Colonic mucosa (tissue), 4 donors: Measurements from ENCODE around the gene METAP1D. TPM values are rescaled to one million over a fixed set of nuclear protein-coding genes. Genes with fewer than 3 reads are reported as not detected.
"Not testable (repeated sequence)": the region's sequence is repeated elsewhere in the genome, so short reads cannot be mapped to it uniquely, and the experiment has no call there.

Experiments
- DNase-seq: peaks from one replicate; pipeline ENCODE4 v3.0.0-alpha.2; 2020
- H3K27ac ChIP-seq: fragments of 200-600 bp; one replicate; pipeline ENCODE4 v1.8.0; 2021
- H3K27me3 ChIP-seq: fragments of 200-600 bp; one replicate; pipeline ENCODE4 v1.8.0; 2021
- H3K36me3 ChIP-seq: fragments of 200-600 bp; one replicate; pipeline ENCODE4 v1.8.0; 2021
- H3K4me1 ChIP-seq: fragments of 200-600 bp; one replicate; pipeline ENCODE4 v1.8.0; 2021; ENCODE audit warnings: mild to moderate bottlenecking
- H3K4me3 ChIP-seq: fragments of 200-600 bp; one replicate; pipeline ENCODE4 v1.8.0; 2021
- H3K9ac ChIP-seq, 2 donors: one replicate each; pipeline ENCODE4 v1.7.0; 2013; ENCODE audit warnings: control low read depth in 2 of 2, low read depth in 2 of 2, low read length in 2 of 2
- H3K9me3 ChIP-seq: fragments of 200-600 bp; one replicate; pipeline ENCODE4 v1.8.0; 2021
- intact Hi-C: fragments of 100-400 bp; cut with DNase I; formaldehyde crosslinking; loops from one replicate; pipeline ENCODE4 v1.14.1; 2022
- total RNA-seq, 2 donors: library from RNA; stranded (reverse); fragmentation: NEBNext Ultra II Directional in 1 of 2; extraction: Animal tissue kit (Norgen Biotek cat#: 25700) in 1 of 2; gene quantifications; one replicate each; pipeline ENCODE4 v1.2.1, GENCODE V29; 2021
- TF ChIP-seq, protein P1 (sequence below): fragments of 200-600 bp; IDR thresholded peaks from one replicate; pipeline ENCODE4 v1.8.0; 2022; ENCODE audit warnings: antibody characterized with exemption, mild to moderate bottlenecking
- donor health status: healthy.
- donor health status: DM: no; HTN: no; CAD: no.
- donor health status: DM: no; HTN: no; CAD: no.

Gene METAP1D
- total RNA-seq, 2 donors from 2014 or later: 3.3 to 5.8 TPM

DNA sequence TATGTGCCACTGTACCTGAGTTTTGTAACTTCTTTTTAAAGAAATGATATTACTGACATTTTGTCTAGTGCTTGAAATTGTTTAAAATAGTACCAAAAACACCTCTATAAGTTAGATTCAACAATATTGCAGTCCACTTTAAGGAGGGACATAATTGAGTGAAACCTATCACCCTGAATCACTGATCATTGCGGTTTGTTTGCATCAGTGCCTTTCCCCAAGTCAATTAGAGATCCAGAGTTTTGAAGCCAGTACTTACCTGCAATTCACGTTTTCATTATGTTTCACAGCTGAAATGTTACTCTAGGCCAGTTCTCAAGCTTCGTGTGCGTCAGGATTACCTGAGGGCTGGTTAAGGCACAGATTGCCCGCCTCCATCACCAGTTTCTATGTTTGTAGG is 58.9 kb downstream of the METAP1D start:
- Histone ChIP-seq H3K9me3 (no peaks in the 10 kb centered on the region), H3K27ac (no peak overlapping the region), H3K9ac (no peak overlapping the region), H3K27me3 (no peaks in the 10 kb centered on the region), H3K4me1 (no peaks in the 10 kb centered on the region), H3K4me3 (no peak overlapping the region), H3K36me3 (no peaks in the 10 kb centered on the region)
- TF ChIP-seq, protein P1, sequence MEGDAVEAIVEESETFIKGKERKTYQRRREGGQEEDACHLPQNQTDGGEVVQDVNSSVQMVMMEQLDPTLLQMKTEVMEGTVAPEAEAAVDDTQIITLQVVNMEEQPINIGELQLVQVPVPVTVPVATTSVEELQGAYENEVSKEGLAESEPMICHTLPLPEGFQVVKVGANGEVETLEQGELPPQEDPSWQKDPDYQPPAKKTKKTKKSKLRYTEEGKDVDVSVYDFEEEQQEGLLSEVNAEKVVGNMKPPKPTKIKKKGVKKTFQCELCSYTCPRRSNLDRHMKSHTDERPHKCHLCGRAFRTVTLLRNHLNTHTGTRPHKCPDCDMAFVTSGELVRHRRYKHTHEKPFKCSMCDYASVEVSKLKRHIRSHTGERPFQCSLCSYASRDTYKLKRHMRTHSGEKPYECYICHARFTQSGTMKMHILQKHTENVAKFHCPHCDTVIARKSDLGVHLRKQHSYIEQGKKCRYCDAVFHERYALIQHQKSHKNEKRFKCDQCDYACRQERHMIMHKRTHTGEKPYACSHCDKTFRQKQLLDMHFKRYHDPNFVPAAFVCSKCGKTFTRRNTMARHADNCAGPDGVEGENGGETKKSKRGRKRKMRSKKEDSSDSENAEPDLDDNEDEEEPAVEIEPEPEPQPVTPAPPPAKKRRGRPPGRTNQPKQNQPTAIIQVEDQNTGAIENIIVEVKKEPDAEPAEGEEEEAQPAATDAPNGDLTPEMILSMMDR: no peak
- no peak for DNase-seq
- intact Hi-C loops: no loop called here

- H3K4me3 ChIP-seq, H3K9me3 ChIP-seq, H3K36me3 ChIP-seq, H3K9ac ChIP-seq, H3K4me1 ChIP-seq, H3K27ac ChIP-seq, H3K27me3 ChIP-seq, intact Hi-C loops, DNase-seq: not testable (repeated sequence)
These were observed 60.4 kb downstream of the METAP1D start for GRCh38 chr2:172060118-172060517.

DNA sequence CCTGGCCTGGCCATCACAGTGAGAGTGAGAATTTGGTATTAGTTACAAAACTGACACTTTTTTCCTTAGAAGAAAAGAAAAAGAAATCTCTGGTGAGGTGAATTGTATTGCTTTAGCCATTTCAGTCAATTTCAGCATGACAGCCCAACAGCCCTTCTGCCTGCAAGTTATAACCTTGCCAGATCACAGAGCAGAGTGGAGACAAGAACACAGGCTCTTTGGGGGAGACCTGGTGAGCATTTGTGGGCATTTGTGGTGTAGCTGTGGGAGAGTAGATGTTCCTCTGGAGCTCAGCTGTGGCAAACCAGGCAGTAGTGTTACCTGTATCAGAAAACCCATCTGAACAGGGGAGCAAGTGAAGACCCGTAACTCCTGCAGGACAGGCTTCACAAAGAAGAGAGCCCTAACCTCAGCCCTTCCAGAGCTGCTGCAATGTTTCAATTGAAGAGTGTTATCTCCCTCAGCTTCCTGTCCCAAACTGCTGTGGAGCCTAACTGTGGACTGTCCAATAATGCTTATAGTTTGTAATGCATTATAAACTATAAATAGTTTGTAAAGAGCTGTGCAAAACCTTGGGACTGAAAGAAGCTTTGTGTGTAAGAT is 62.8 kb downstream of the METAP1D start:
- Histone ChIP-seq H3K36me3 (no peaks in the 10 kb centered on the region), H3K27me3 (no peaks in the 10 kb centered on the region), H3K9me3 (no peaks in the 10 kb centered on the region), H3K27ac (no peak overlapping the region), H3K4me3 (no peak overlapping the region), H3K9ac (no peak overlapping the region), H3K4me1 (no peaks in the 10 kb centered on the region)
- TF ChIP-seq, protein P1: no peak
- DNase-seq: no peak
- intact Hi-C loops: no loop called here

DNA sequence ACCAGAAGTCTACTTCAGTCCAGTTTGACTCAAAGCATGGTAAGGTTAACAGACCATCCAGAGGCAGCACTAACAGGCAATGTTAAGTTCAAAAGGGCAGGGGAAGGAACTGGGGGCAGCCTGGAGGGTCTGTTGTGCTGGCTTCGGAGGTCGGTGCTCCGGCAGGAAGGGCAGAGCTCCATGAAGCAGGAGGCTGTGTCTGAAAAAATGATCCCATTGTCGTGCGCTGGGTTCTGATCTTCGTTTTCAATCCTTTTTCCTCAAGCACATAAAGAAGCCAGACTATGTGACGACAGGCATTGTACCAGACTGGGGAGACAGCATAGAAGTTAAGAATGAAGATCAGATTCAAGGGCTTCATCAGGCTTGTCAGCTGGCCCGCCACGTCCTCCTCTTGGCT is 63.7 kb downstream of the METAP1D start:
- DNase-seq: no peak
- Histone ChIP-seq H3K4me1 (no peaks in the 10 kb centered on the region), H3K36me3 (no peaks in the 10 kb centered on the region), H3K27me3 (no peaks in the 10 kb centered on the region), H3K9ac (no peak overlapping the region), H3K4me3 (no peak overlapping the region), H3K9me3 (no peaks in the 10 kb centered on the region), H3K27ac (no peak overlapping the region)
- intact Hi-C loops: no loop called here
- TF ChIP-seq, protein P1: no peak

- intact Hi-C loops: no loop called here
- no peak for DNase-seq
These were observed 65.4 kb downstream of the METAP1D start for GRCh38 chr2:172065111-172065510.

GRCh38 chr2:172066394-172066886 is 66.7 kb downstream of the METAP1D start:
- no peaks in the 10 kb centered on the region for H3K36me3 ChIP-seq
- DNase-seq: no peak
- no peak overlapping the region for H3K27ac ChIP-seq
- H3K4me3 ChIP-seq: no peak overlapping the region
- no peaks in the 10 kb centered on the region for H3K4me1 ChIP-seq
- TF ChIP-seq, protein P1: no peak
- no peaks in the 10 kb centered on the region for H3K9me3 ChIP-seq
- H3K27me3 ChIP-seq: no peaks in the 10 kb centered on the region
- intact Hi-C loops: no loop called here
- H3K9ac ChIP-seq: no peak overlapping the region

More at GRCh38 chr2:172065111-172065510, 65.4 kb downstream of the METAP1D start:
- H3K9ac ChIP-seq: no peak overlapping the region
- no peak overlapping the region for H3K4me3 ChIP-seq
- no peaks in the 10 kb centered on the region for H3K27me3 ChIP-seq
- no peaks in the 10 kb centered on the region for H3K36me3 ChIP-seq
- H3K4me1 ChIP-seq: no peaks in the 10 kb centered on the region
- no peaks in the 10 kb centered on the region for H3K9me3 ChIP-seq
- H3K27ac ChIP-seq: no peak overlapping the region
- TF ChIP-seq, protein P1: no peak

DNA sequence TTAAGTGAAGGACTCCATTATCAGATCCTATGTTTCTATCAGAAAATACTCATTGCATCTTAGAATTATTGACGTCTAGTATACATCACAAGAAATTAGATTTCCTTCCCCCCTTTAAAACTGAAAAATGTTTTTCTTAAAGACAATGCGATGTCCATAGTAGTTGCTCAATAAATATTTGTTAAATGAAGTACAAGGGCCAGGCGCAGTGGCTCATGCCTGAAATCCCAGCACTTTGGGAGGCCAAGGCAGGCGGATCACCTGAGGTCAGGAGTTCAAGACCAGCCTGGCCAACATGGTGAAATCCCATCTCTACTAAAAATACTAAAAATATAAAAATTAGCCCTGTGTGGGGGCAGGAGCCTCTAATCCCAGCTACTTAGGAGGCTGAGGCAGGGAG is 68.2 kb downstream of the METAP1D start:
- H3K36me3 ChIP-seq, H3K27ac ChIP-seq, H3K4me1 ChIP-seq, H3K9ac ChIP-seq, H3K9me3 ChIP-seq, H3K4me3 ChIP-seq, H3K27me3 ChIP-seq, intact Hi-C loops, DNase-seq: not testable (repeated sequence)
